ENCODE data around the gene GABRD.

DNA sequence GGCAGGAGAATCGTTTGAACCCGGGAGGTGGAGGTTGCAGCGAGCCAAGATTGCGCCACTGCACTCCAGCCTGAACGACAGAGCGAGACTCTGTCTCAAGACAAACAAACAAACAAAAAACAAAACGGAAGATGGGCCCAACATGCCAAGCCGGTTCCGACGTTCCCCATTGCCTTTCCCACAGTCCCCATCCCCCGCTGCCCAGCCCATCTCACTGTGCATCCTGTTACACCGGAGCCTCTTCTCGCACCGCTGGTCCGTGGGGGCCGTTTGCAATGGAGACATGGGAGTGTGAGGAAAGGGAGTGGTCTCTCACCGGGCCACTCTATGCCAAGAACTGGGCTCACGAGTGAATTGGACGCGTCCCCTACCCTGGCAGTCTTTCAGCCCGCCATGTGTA, 14.3 kb upstream of the GABRD start:
- TF ChIP-seq, protein P1, sequence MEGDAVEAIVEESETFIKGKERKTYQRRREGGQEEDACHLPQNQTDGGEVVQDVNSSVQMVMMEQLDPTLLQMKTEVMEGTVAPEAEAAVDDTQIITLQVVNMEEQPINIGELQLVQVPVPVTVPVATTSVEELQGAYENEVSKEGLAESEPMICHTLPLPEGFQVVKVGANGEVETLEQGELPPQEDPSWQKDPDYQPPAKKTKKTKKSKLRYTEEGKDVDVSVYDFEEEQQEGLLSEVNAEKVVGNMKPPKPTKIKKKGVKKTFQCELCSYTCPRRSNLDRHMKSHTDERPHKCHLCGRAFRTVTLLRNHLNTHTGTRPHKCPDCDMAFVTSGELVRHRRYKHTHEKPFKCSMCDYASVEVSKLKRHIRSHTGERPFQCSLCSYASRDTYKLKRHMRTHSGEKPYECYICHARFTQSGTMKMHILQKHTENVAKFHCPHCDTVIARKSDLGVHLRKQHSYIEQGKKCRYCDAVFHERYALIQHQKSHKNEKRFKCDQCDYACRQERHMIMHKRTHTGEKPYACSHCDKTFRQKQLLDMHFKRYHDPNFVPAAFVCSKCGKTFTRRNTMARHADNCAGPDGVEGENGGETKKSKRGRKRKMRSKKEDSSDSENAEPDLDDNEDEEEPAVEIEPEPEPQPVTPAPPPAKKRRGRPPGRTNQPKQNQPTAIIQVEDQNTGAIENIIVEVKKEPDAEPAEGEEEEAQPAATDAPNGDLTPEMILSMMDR (conservative IDR thresholded peaks at IDR 0.05), result no peak
- no peak for TF ChIP-seq EZH2 (IDR thresholded peaks at IDR 0.05; ENCODE audit: low read depth)

Data from PC-9 (cell line).